Lower leg skin (tissue), 3 donors: ENCODE data around the gene AAMP.

ENCODE experiments used
- CTCF ChIP-seq, 3 donors: fragments of 450-650 bp; IDR thresholded peaks; one replicate each; pipeline ENCODE4 v1.5.1; 2016; ENCODE audit warnings: antibody characterized with exemption in 3 of 3, mild to moderate bottlenecking in 3 of 3, moderate library complexity in 2 of 3
- POLR2A ChIP-seq, 2 donors: fragments of 450-650 bp; IDR thresholded peaks; one replicate each; pipeline ENCODE4 v1.6.1; 2016 to 2017; ENCODE audit warnings: antibody characterized with exemption in 2 of 2, mild to moderate bottlenecking in 1 of 2, moderate library complexity in 1 of 2

DNA sequence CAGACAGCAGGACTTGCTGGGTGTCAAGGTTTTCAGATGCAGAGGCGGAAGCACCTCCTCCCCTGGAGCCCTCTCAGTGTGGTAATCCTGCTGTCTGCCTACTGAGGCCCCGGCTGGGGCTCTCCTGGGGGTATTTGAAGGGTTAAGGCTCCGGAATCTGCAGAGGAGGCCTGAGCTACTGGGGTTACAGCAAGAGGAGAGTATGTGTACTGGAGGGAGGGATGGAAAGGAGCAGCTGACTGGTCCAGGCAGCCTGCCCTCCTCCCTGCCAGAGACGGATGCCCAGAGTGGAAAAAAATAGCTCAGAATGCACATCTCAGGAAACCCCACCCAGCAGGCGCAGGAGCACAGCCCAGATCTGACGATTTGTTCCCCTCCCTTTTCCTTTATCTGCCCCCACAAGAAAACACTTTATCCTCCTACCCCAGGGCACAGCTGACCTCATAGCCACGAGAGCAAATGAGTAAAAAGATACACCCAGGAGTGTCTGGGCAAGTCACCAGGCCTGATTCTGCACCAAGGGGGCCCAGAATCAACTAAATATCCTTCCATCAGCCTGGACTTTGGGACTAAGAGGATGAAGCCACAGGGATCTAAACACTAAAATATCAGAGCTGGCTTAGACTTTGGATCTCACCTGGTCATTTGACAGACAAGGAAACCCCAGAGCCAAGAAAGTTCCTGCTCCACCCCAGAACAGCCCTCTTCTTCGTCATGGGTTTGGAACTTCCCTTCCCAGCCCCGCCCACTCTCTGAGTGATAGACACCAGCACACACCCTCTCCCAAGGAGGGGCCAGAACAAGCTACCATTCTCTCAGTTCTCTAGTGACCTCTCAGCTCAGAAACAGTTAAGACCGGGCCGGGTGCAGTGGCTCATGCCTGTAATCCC lies 16.9 kb upstream of the AAMP start:
- TF ChIP-seq CTCF (IDR thresholded peaks at IDR 0.05), result no peak
- no peak for TF ChIP-seq POLR2A (IDR thresholded peaks at IDR 0.05)
